Measurements from ENCODE around the gene TMED4. TPM values are rescaled to one million over a fixed set of nuclear protein-coding genes. Genes with fewer than 3 reads are reported as not detected.
A peak's percentile ranks its signal among the peaks of the same experiment; 100 is the strongest.

TMED4 gene
- total and polyA plus RNA-seq, 2 of the 13 experiments (the other 11 are each of a cell fraction or from before 2014, with no cell fraction given) = 81.4 to 109 TPM

- TF ChIP-seq PREB (CRISPR knock-in tag; IDR thresholded peaks at IDR 0.05) = no peak
- peak; percentile 16; the same call in 1 of the 2 replicates for TF ChIP-seq ZNF225 (CRISPR knock-in tag; IDR thresholded peaks at IDR 0.05)
- TF ChIP-seq ZBTB38 (CRISPR knock-in tag; IDR thresholded peaks at IDR 0.05) = no peak; the same call in 1 of the 2 replicates
- peak; percentile 48; the same call in 1 of the 2 replicates for TF ChIP-seq RXRA (CRISPR knock-in tag; IDR thresholded peaks at IDR 0.05)
- TF ChIP-seq ZNF616 (CRISPR knock-in tag; IDR thresholded peaks at IDR 0.05; ENCODE audit: low read depth) = no peak
- TF ChIP-seq ZGPAT (CRISPR knock-in tag; IDR thresholded peaks at IDR 0.05) = peak; percentile 43; the same call in 1 of the 2 replicates
- peak; percentile 11 for TF ChIP-seq ZMYM4 (CRISPR knock-in tag; IDR thresholded peaks at IDR 0.05)
- peak; percentile 43; the same call in 1 of the 2 replicates for TF ChIP-seq IKZF5 (CRISPR knock-in tag; IDR thresholded peaks at IDR 0.05)
- TF ChIP-seq SRF (IDR thresholded peaks at IDR 0.05; ENCODE audit: low read depth, low read length) = no peak
- no peak for TF ChIP-seq ZNF318 (CRISPR knock-in tag; IDR thresholded peaks at IDR 0.05)
- no peak for TF ChIP-seq REST (IDR thresholded peaks at IDR 0.05; ENCODE audit: borderline replicate concordance in 1 of 2, low read depth in 1 of 2, low read length in 2 of 2)
- TF ChIP-seq ATAD3A (CRISPR knock-in tag; IDR thresholded peaks at IDR 0.05) = no peak
- TF ChIP-seq ZNF878 (CRISPR knock-in tag; IDR thresholded peaks at IDR 0.05) = no peak
Measured at GRCh38 chr7:44581879-44582603, at the start of gene TMED4 (continued).
